Naive thymus-derived CD4-positive, alpha-beta T cell (primary cell): ENCODE data around the gene FYN. TPM values are rescaled to one million over a fixed set of nuclear protein-coding genes. Genes with fewer than 3 reads are reported as not detected.

Experiments used
- ATAC-seq: fragments of 150-1000 bp; cut with Tn5 transposase; 2 replicates; pipeline ENCODE4 v1.10.0; 2021; ENCODE audit warnings: mild to moderate bottlenecking, moderate library complexity
- CTCF ChIA-PET: fragments of 350-600 bp; sonication (Branson Sonifier 250); formaldehyde crosslinking; loops from one replicate; lab custom pipeline; 2021; ENCODE audit warnings: antibody characterized with exemption; lab: Charles Lee
- POLR2A ChIA-PET: fragments of 350-600 bp; sonication (Branson Sonifier 250); formaldehyde crosslinking; loops from one replicate; lab custom pipeline; 2021; ENCODE audit warnings: antibody characterized with exemption, inconsistent platforms; lab: Charles Lee
- DNase-seq, 9 donors: peaks; one replicate each; pipeline versions ENCODE4 v3.0.0 to v3.0.0-alpha.2; 2020 to 2022; ENCODE audit warnings: mixed read lengths in 1 of 9
- H3K27ac ChIP-seq: one replicate; pipeline ENCODE4 v1.7.0; 2013; ENCODE audit warnings: mild to moderate bottlenecking, low read depth, low read length, moderate library complexity
- H3K27me3 ChIP-seq, 2 donors: one replicate each; pipeline ENCODE4 v1.7.0; 2013; ENCODE audit warnings: low read length in 2 of 2, mild to moderate bottlenecking in 2 of 2, moderate library complexity in 2 of 2; ENCODE audit not compliant: control insufficient read depth in 2 of 2, insufficient read depth in 2 of 2
- H3K36me3 ChIP-seq, 3 experiments: 1 replicate in 2 of 3; 2 replicates in 1 of 3; pipeline ENCODE4 v1.7.0; 2013; ENCODE audit warnings: low read length in 3 of 3, mild to moderate bottlenecking in 3 of 3, moderate library complexity in 1 of 3; ENCODE audit not compliant: insufficient read depth in 3 of 3, control insufficient read depth in 2 of 3
- H3K4me1 ChIP-seq, 2 donors: one replicate each; pipeline ENCODE4 v1.7.0; 2013; ENCODE audit warnings: low read length in 2 of 2, mild to moderate bottlenecking in 2 of 2, moderate library complexity in 1 of 2; ENCODE audit not compliant: control insufficient read depth in 2 of 2, insufficient read depth in 2 of 2
- H3K4me3 ChIP-seq: 2 replicates; pipeline ENCODE4 v1.7.0; 2013; ENCODE audit warnings: mild to moderate bottlenecking, low read length
- H3K9me3 ChIP-seq, 3 experiments: 1 replicate in 2 of 3; 2 replicates in 1 of 3; pipeline ENCODE4 v1.7.0; 2013; ENCODE audit warnings: low read length in 3 of 3; ENCODE audit not compliant: control insufficient read depth in 2 of 3
- H3K27ac Mint-ChIP-seq, 9 donors: one replicate each; pipeline ENCODE4 v1.8.0; 2020 to 2022; ENCODE audit warnings: mixed read lengths in 9 of 9, mild to moderate bottlenecking in 8 of 9, moderate library complexity in 5 of 9, inconsistent platforms in 2 of 9
- H3K27me3 Mint-ChIP-seq, 5 donors: one replicate each; pipeline ENCODE4 v1.8.0; 2021 to 2022; ENCODE audit warnings: mixed read lengths in 5 of 5, mild to moderate bottlenecking in 1 of 5
- H3K36me3 Mint-ChIP-seq, 5 donors: one replicate each; pipeline ENCODE4 v1.8.0; 2020 to 2022; ENCODE audit warnings: mixed read lengths in 5 of 5, mild to moderate bottlenecking in 3 of 5, inconsistent platforms in 1 of 5
- H3K4me1 Mint-ChIP-seq, 7 donors: one replicate each; pipeline ENCODE4 v1.8.0; 2020 to 2022; ENCODE audit warnings: mixed read lengths in 7 of 7, mild to moderate bottlenecking in 3 of 7, inconsistent platforms in 1 of 7
- H3K4me3 Mint-ChIP-seq, 10 donors: one replicate each; pipeline ENCODE4 v1.8.0; 2020 to 2022; ENCODE audit warnings: mild to moderate bottlenecking in 10 of 10, mixed read lengths in 10 of 10, moderate library complexity in 6 of 10, inconsistent platforms in 2 of 10
- H3K9me3 Mint-ChIP-seq, 11 donors: one replicate each; pipeline ENCODE4 v1.8.0; 2020 to 2022; ENCODE audit warnings: mixed read lengths in 11 of 11, mild to moderate bottlenecking in 4 of 11, inconsistent platforms in 1 of 11, moderate library complexity in 1 of 11
- intact Hi-C, 2 donors: fragments of 100-400 bp; cut with micrococcal nuclease; formaldehyde crosslinking; loops; one replicate each; pipeline ENCODE4 v1.15.1; 2023
- polyA plus RNA-seq, 2 donors: library from polyadenylated mRNA; unstranded; fragments of 300-500 nt; fragmentation: Illumina TruSeq; gene quantifications; one replicate each; pipeline ENCODE4 v1.2.3, GENCODE V29; 2021
- total RNA-seq, 6 experiments: library from RNA in 5 of 6; stranded (reverse) in 5 of 6; gene quantifications; 1 replicate in 5 of 6; 2 replicates in 1 of 6; pipeline ENCODE4 v1.2.3 and lab custom pipeline; 2021 to 2026

Gene FYN
- total and polyA plus RNA-seq, 7 experiments from 2014 or later = 200 to 720 (median 430) TPM

DNA sequence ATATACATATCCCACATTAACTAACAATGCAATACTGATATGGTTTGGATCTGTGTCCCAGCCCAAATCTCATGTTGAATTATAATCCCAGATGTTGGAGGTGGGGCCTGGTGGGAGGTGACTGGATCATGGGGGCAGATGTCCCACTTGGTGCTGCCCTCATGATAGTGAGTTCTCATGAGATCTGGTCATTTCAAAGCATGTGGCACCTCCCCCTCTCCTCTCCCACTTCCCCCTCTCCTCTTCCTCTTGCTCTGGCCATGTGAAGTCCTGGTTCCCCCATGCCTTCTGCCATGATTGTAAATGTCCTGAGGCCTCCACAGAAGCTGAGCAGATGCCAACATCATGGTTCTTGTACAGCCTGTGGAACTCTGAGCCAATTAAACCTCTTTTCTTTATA lies 71.2 kb downstream of the FYN start:
- POLR2A ChIA-PET = no interaction called here
- H3K4me1 Mint-ChIP-seq = peaks cover 48 to 90% (median 81%) of the 10 kb centered on the region in 7 donors
- H3K27me3 Mint-ChIP-seq = no peaks in the 10 kb centered on the region
- ATAC-seq = no peak
- peak overlapping the region in 1 of 10 donors; percentile 1 for H3K4me3 Mint-ChIP-seq
- peaks cover 0 to 25% (median 12%) of the 10 kb centered on the region in 5 donors for H3K36me3 Mint-ChIP-seq
- peaks cover 52 to 55% of the 10 kb centered on the region in 2 donors for H3K4me1 ChIP-seq
- H3K27ac Mint-ChIP-seq = peak overlapping the region in 7 of 9 donors; percentile 5 to 97 (median 74)
- CTCF ChIA-PET = interaction anchor here (0.7 kb wide), 1 partner anchor 176 kb away, joined by 4 read pairs; no protein-coding TSS in a partner anchor
- no peak overlapping the region for H3K27ac ChIP-seq
- DNase-seq = no peak
- H3K4me3 ChIP-seq = no peak overlapping the region
- intact Hi-C loops = no loop called here
- peaks cover 0 to 2% (median 0%) of the 10 kb centered on the region in 11 donors for H3K9me3 Mint-ChIP-seq
- peaks cover 0 to 14% (median 0%) of the 10 kb centered on the region in 3 experiments for H3K36me3 ChIP-seq
- no peaks in the 10 kb centered on the region for H3K27me3 ChIP-seq
- no peaks in the 10 kb centered on the region for H3K9me3 ChIP-seq

GRCh38 chr6:111800821-111801220 lies 72.4 kb downstream of the FYN start:
- Histone ChIP-seq H3K27ac (no peak overlapping the region), H3K9me3 (no peaks in the 10 kb centered on the region), H3K4me3 (no peak overlapping the region), H3K36me3 (peaks cover 0 to 14% (median 0%) of the 10 kb centered on the region in 3 experiments), H3K27me3 (no peaks in the 10 kb centered on the region), H3K4me1 (peaks cover 50 to 52% of the 10 kb centered on the region in 2 donors)
- no peak for DNase-seq
- Mint-ChIP-seq H3K9me3 (peaks cover 0 to 2% (median 0%) of the 10 kb centered on the region in 11 donors), H3K27me3 (no peaks in the 10 kb centered on the region), H3K27ac (peak overlapping the region in 8 of 9 donors; percentile 4 to 74 (median 56)), H3K4me3 (peak overlapping the region in 2 of 10 donors; percentile 21 to 36), H3K4me1 (peaks cover 39 to 78% (median 75%) of the 10 kb centered on the region in 7 donors), H3K36me3 (peaks cover 0 to 32% (median 10%) of the 10 kb centered on the region in 5 donors)
- ChIA-PET CTCF (no interaction called here), POLR2A (interaction anchor here (1.1 kb wide), 1 partner anchor 12 kb away, joined by 3 read pairs; no protein-coding TSS in a partner anchor)
- no peak for ATAC-seq
- intact Hi-C loops = loop anchor here in 1 of 2 donors (2.0 kb wide), 1 partner anchor 16 kb away; no protein-coding TSS in a partner anchor

DNA sequence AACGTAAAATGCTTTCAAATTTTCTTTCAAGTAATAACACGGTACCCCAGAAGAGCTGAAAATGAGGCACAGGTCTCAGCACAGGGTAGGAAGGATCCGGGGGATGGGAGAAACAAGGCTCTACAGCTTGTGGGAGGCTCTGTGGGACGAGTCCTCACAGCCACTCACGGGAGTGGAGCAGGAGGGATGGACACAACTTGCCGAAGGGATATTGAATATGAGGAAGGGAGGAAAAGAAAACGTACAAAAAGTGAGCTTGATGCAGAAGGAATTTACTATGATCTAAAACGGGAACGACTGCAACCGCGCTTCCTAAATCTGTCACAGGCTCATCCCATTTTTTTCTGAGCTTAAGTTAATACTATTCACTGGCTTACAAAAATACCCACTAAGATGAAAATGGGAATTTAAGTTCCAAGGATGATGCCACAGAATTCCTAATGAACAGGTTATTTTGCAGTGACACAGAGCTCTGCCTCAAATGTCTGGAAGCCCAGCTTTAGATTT lies 72.9 kb downstream of the FYN start:
- H3K36me3 Mint-ChIP-seq = peaks cover 0 to 32% (median 10%) of the 10 kb centered on the region in 5 donors
- Histone ChIP-seq H3K36me3 (peaks cover 0 to 14% (median 0%) of the 10 kb centered on the region in 3 experiments), H3K27ac (no peak overlapping the region), H3K27me3 (no peaks in the 10 kb centered on the region), H3K4me1 (peaks cover 50 to 52% of the 10 kb centered on the region in 2 donors), H3K4me3 (no peak overlapping the region), H3K9me3 (no peaks in the 10 kb centered on the region)
- intact Hi-C loops = loop anchor here in 1 of 2 donors (2.0 kb wide), 1 partner anchor 16 kb away; no protein-coding TSS in a partner anchor
- peak overlapping the region in 3 of 10 donors; percentile 14 to 58 (median 49) for H3K4me3 Mint-ChIP-seq
- CTCF ChIA-PET = interaction anchor here (1.6 kb wide), 1 partner anchor 9 kb away, joined by 6 read pairs; no protein-coding TSS in a partner anchor
- H3K9me3 Mint-ChIP-seq = no peaks in the 10 kb centered on the region
- H3K27me3 Mint-ChIP-seq = no peaks in the 10 kb centered on the region
- POLR2A ChIA-PET = interaction anchor here (1.1 kb wide), 1 partner anchor 12 kb away, joined by 3 read pairs; no protein-coding TSS in a partner anchor
- H3K4me1 Mint-ChIP-seq = peaks cover 36 to 76% (median 70%) of the 10 kb centered on the region in 7 donors
- ATAC-seq (no peak), DNase-seq (no peak)
- peak overlapping the region; percentile 4 to 74 (median 49) for H3K27ac Mint-ChIP-seq

GRCh38 chr6:111799576-111800258 lies 73.5 kb downstream of the FYN start:
- H3K36me3 Mint-ChIP-seq = peaks cover 0 to 36% (median 10%) of the 10 kb centered on the region in 5 donors
- peaks cover 37 to 76% (median 64%) of the 10 kb centered on the region in 7 donors for H3K4me1 Mint-ChIP-seq
- H3K4me3 ChIP-seq = no peak overlapping the region
- no peaks in the 10 kb centered on the region for H3K27me3 ChIP-seq
- CTCF ChIA-PET = interaction anchor here (1.6 kb wide), 1 partner anchor 10 kb away, joined by 6 read pairs; no protein-coding TSS in a partner anchor
- no peak for DNase-seq
- H3K9me3 ChIP-seq = no peaks in the 10 kb centered on the region
- no peak overlapping the region for H3K27ac ChIP-seq
- H3K4me3 Mint-ChIP-seq = peak overlapping the region in 3 of 10 donors; percentile 36 to 49 (median 45)
- peaks cover 50 to 52% of the 10 kb centered on the region in 2 donors for H3K4me1 ChIP-seq
- intact Hi-C loops = loop anchor here in 1 of 2 donors (1.0 to 2.0 kb wide), 2 partner anchors 9 to 15 kb away; no protein-coding TSS in a partner anchor
- no peaks in the 10 kb centered on the region for H3K27me3 Mint-ChIP-seq
- no peak for ATAC-seq
- no peaks in the 10 kb centered on the region for H3K9me3 Mint-ChIP-seq
- POLR2A ChIA-PET = interaction anchor here (0.6 kb wide), 1 partner anchor 40 kb away, joined by 3 read pairs; no protein-coding TSS in a partner anchor
- peaks cover 0 to 14% (median 0%) of the 10 kb centered on the region in 3 experiments for H3K36me3 ChIP-seq
- peak overlapping the region; percentile 4 to 84 (median 51) for H3K27ac Mint-ChIP-seq

DNA sequence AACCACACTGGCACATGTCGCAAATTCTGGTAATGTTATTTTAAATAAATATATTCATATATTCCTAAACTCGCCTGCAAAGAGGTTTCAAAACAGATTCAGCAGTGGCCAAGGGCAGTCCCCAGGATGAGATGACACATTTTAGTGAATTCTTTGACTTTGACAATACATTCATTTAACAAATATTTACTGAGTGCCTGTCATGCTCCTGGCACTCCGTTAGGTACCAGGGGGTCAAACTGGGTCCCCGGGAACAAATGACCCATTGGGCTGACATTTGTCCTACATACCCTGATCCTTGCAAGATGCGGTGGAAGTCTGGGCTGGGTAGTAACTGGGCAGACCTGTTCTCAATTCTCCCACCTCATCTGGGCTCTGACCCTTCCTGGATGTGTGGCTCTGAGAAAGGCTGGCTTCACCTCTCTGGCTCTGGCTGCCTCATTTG lies 74.9 kb downstream of the FYN start:
- Histone ChIP-seq H3K9me3 (no peaks in the 10 kb centered on the region), H3K27me3 (no peaks in the 10 kb centered on the region), H3K36me3 (peaks cover 0 to 14% (median 0%) of the 10 kb centered on the region in 3 experiments), H3K27ac (no peak overlapping the region), H3K4me3 (no peak overlapping the region), H3K4me1 (peaks cover 50 to 52% of the 10 kb centered on the region in 2 donors)
- ChIA-PET CTCF (interaction anchor here (1.1 kb wide), 1 partner anchor 70 kb away, joined by 3 read pairs; no protein-coding TSS in a partner anchor), POLR2A (interaction anchor here (1.2 kb wide), 1 partner anchor 9 kb away, joined by 3 read pairs; no protein-coding TSS in a partner anchor)
- Mint-ChIP-seq H3K9me3 (no peaks in the 10 kb centered on the region), H3K27ac (peak overlapping the region in 5 of 9 donors; percentile 6 to 73 (median 55)), H3K36me3 (peaks cover 0 to 34% (median 8%) of the 10 kb centered on the region in 5 donors), H3K27me3 (no peaks in the 10 kb centered on the region), H3K4me3 (peak overlapping the region in 1 of 10 donors; percentile 34), H3K4me1 (peaks cover 39 to 77% (median 51%) of the 10 kb centered on the region in 7 donors)
- intact Hi-C loops = no loop called here
- ATAC-seq (no peak), DNase-seq (no peak)
